ENCODE measurements around the gene NMT1. TPM values are rescaled to one million over a fixed set of nuclear protein-coding genes. Genes with fewer than 3 reads are reported as not detected.

Gene NMT1
- total RNA-seq, 1 experiment from 2014 or later, result 173 TPM

DNA sequence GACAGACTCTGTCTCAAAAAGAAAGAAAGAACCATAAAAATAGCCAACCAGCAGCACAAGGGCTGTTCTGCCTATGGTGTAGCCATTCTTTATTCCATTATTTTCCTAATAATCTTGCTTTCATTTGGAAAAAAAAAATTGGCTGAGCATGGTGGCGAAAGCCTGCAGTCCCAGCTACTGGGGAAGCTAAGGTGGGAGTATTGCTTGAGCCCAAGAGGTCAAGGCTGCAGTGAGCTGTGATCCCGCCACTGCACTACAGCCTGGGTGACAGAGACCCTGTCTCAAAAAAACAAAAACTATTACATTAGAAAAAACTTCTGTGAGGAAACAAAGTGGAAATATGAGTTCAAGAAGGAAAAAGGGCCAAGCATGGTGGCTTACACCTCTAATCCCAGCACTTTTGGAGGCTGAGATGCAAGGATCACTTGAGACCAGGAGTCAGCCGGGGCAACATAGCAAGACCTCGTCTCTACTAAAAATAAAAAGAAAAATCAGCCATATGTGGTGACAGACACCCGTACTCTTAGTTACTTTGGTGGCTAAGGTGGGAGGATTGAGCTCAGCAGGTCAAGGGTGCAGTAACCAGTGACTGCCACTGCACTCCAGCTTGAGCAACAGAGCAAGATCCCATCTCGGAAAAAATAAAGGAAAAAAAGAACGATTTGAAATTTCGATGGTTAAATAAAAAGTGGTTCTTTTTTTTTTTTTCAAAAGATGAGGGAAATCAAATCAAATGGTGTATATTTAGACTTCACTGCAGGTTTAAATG, 12.1 kb upstream of the NMT1 start:
- TF ChIP-seq POLR2AphosphoS5 (IDR thresholded peaks at IDR 0.05; ENCODE audit: low read depth, low read length) (no peak), CTCF (IDR thresholded peaks at IDR 0.05 in 2 of 3, conservative IDR thresholded peaks at IDR 0.05 in 1 of 3; ENCODE audit: borderline replicate concordance in 1 of 3, insufficient read depth in 1 of 3, low read depth in 2 of 3, low read length in 2 of 3) (peak in 2 of 3 experiments; percentile 49 to 56; a peak in 4 of 6 replicates)
- H4K20me1 ChIP-seq (ENCODE audit: insufficient read depth), result no peaks in the 10 kb centered on the region
- intact Hi-C loops (cut with micrococcal nuclease), result no loop called here
- no peak overlapping the region for H2AFZ ChIP-seq (ENCODE audit: low read depth, low read length, poor library complexity, severe bottlenecking)
- ATAC-seq, result 0 out of 2 replicates have a peak, but pooled peaks have one; percentile 23
- RAD21 ChIA-PET (ENCODE audit: low non-redundant PET in 1 of 2, low total read pairs in 2 of 2, uncharacterized antibody in 2 of 2, unreplicated experiment in 2 of 2), result no interaction called here
- H3K9me3 ChIP-seq (ENCODE audit: control insufficient read depth in 1 of 2, insufficient read depth in 1 of 2, low read depth in 1 of 2, low read length in 2 of 2), result no peaks in the 10 kb centered on the region
- H3K4me3 ChIP-seq (replicated peaks in 1 of 2; ENCODE audit: low read depth in 1 of 2, low read length in 2 of 2), result no peak overlapping the region
- no peaks in the 10 kb centered on the region for H3K36me3 ChIP-seq (ENCODE audit: control insufficient read depth in 1 of 2, insufficient read depth in 2 of 2, low read length in 2 of 2)
- peak overlapping the region; percentile 73; the same call in 1 of the 2 replicates for H3K27ac ChIP-seq (ENCODE audit: low read depth, low read length)
- CTCF ChIA-PET, result interaction anchor here (0.6 to 1.4 kb wide), 7 partner anchors 12 to 1841 kb away, joined by 3 to 8 read pairs (median 4); partner anchors contain the start of genes ACBD4 and NMT1
- no TSS peak for BruUV-seq (replicated peaks)
- peak overlapping the region; percentile 90; the same call in 1 of the 2 replicates for H3K4me2 ChIP-seq (ENCODE audit: low read length)
- POLR2A ChIA-PET, result interaction anchor here (0.6 to 1.4 kb wide), 3 partner anchors 12 to 412 kb away, joined by 3 to 5 read pairs (median 3); partner anchors contain the start of genes C1QL1 and NMT1
- H3K9ac ChIP-seq (ENCODE audit: low read length), result no peak overlapping the region
- DNase-seq (ENCODE audit: low read depth, low spot score), result no peak
- H3K4me1 ChIP-seq (ENCODE audit: control insufficient read depth in 1 of 2, insufficient read depth in 2 of 2, low read length in 2 of 2), result peaks cover 32 to 58% of the 10 kb centered on the region in 2 experiments
- no peaks in the 10 kb centered on the region for H3K9me2 ChIP-seq (ENCODE audit: insufficient read depth)
- H3K27me3 ChIP-seq (ENCODE audit: insufficient read depth, low read length), result no peaks in the 10 kb centered on the region
- peaks cover 57% of the 10 kb centered on the region for H3K79me2 ChIP-seq (ENCODE audit: insufficient read depth, low read length)

DNA sequence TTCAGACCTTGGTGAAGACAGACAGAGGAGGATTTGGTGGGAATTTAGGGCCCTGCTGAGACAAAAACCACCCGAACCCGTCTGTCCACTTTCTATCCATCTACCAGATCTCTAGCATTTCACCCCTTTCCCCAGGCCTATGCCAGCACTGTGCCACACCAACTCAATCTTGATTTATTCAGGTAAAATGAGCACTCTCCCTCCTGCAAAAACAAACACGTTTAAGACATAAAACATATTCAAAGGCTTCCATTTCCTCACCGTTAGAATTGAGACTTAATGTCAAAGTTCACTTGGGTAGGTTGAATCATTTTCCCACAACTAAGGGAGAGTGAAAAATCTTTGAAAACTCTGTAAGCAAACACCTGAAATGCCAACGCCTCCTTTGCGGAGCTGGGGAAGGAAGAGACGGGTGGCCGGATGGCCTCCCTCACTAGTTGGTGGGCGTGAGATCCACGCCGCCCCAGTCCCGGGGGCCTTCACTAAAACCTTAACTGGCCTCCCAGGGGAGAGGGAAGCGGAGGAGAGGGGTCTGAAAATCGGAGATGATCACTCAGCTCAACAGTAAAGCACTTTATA, 10.5 kb upstream of the NMT1 start:
- no peak for DNase-seq (ENCODE audit: low read depth, low spot score)
- intact Hi-C loops (cut with micrococcal nuclease), result no loop called here
- H3K79me2 ChIP-seq (ENCODE audit: insufficient read depth, low read length), result peaks cover 50% of the 10 kb centered on the region
- H3K9me2 ChIP-seq (ENCODE audit: insufficient read depth), result no peaks in the 10 kb centered on the region
- no peaks in the 10 kb centered on the region for H4K20me1 ChIP-seq (ENCODE audit: insufficient read depth)
- H3K9me3 ChIP-seq (ENCODE audit: control insufficient read depth in 1 of 2, insufficient read depth in 1 of 2, low read depth in 1 of 2, low read length in 2 of 2), result no peaks in the 10 kb centered on the region
- ChIA-PET POLR2A (interaction anchor here (0.9 to 1.0 kb wide), 2 partner anchors 10 to 238 kb away, joined by 3 to 5 read pairs; partner anchors contain the start of gene NMT1), RAD21 (ENCODE audit: low non-redundant PET in 1 of 2, low total read pairs in 2 of 2, uncharacterized antibody in 2 of 2, unreplicated experiment in 2 of 2) (no interaction called here), CTCF (interaction anchor here (0.6 to 1.4 kb wide), 3 partner anchors 26 to 146 kb away, joined by 3 read pairs; partner anchors contain the start of gene ACBD4)
- BruUV-seq (replicated peaks), result TSS peak; percentile 76
- no peak overlapping the region for H2AFZ ChIP-seq (ENCODE audit: low read depth, low read length, poor library complexity, severe bottlenecking)
- peak overlapping the region; percentile 90 for H3K4me2 ChIP-seq (ENCODE audit: low read length)
- H3K36me3 ChIP-seq (ENCODE audit: control insufficient read depth in 1 of 2, insufficient read depth in 2 of 2, low read length in 2 of 2), result no peaks in the 10 kb centered on the region
- H3K4me3 ChIP-seq (replicated peaks in 1 of 2; ENCODE audit: low read depth in 1 of 2, low read length in 2 of 2), result peak overlapping the region; percentile 82 to 97
- peak overlapping the region; percentile 90 for H3K9ac ChIP-seq (ENCODE audit: low read length)
- peaks cover 32 to 56% of the 10 kb centered on the region in 2 experiments for H3K4me1 ChIP-seq (ENCODE audit: control insufficient read depth in 1 of 2, insufficient read depth in 2 of 2, low read length in 2 of 2)
- H3K27ac ChIP-seq (ENCODE audit: low read depth, low read length), result peak overlapping the region; percentile 73
- TF ChIP-seq MAX (IDR thresholded peaks at IDR 0.05) (0 out of 2 replicates have a peak, but pooled peaks have one; percentile 30), SIN3A (IDR thresholded peaks at IDR 0.05; ENCODE audit: low read depth) (peak; percentile 30; the same call in 1 of the 2 replicates), SRF (IDR thresholded peaks at IDR 0.05; ENCODE audit: low read depth) (no peak)
- H3K27me3 ChIP-seq (ENCODE audit: insufficient read depth, low read length), result no peaks in the 10 kb centered on the region
- peak; percentile 21; the same call in 1 of the 2 replicates for ATAC-seq

Measured in HCT116 (cell line).